Adrenal gland (tissue), 12 donors: ENCODE results near the gene PLEKHA6. TPM values are rescaled to one million over a fixed set of nuclear protein-coding genes. Genes with fewer than 3 reads are reported as not detected.
A peak's percentile ranks its signal among the peaks of the same experiment; 100 is the strongest.

Experiments used
- DNase-seq, 7 donors: peaks; one replicate each; pipeline ENCODE4 v3.0.0-alpha.2; 2019 to 2020
- H3K27ac ChIP-seq, 5 donors: fragments of 200-600 bp; sonication (generic) in 4 of 5; 1 replicate in 3 of 5; 2 replicates in 2 of 5; pipeline versions ENCODE4 v1.5.1 to v1.8.0; 2016 to 2020; ENCODE audit warnings: mild to moderate bottlenecking in 1 of 5
- H3K27me3 ChIP-seq: fragments of 200-600 bp; 2 replicates; pipeline ENCODE4 v1.8.0; 2021
- H3K36me3 ChIP-seq, 2 donors: fragments of 200-600 bp; replicated peaks in 1 of 2; 1 replicate in 1 of 2; 2 replicates in 1 of 2; pipeline versions ENCODE4 v1.5.1 to v1.8.0; 2018 to 2022
- H3K4me1 ChIP-seq, 2 donors: fragments of 200-600 bp; replicated peaks in 1 of 2; 1 replicate in 1 of 2; 2 replicates in 1 of 2; pipeline versions ENCODE4 v1.5.1 to v1.8.0; 2018 to 2021
- H3K4me3 ChIP-seq, 4 donors: fragments of 200-600 bp; sonication (generic) in 3 of 4; one replicate each; pipeline ENCODE4 v1.5.1; 2016 to 2018
- H3K9me3 ChIP-seq, 3 donors: fragments of 200-600 bp; sonication (generic) in 1 of 3; replicated peaks in 1 of 3; 1 replicate in 2 of 3; 2 replicates in 1 of 3; pipeline versions ENCODE4 v1.5.1 to v1.8.0; 2016 to 2021
- CTCF ChIP-seq, 6 experiments: fragments of 450-650 bp in 4 of 6; fragments of 200-600 bp in 2 of 6; sonication (generic) in 1 of 6; IDR thresholded peaks; 1 replicate in 5 of 6; 2 replicates in 1 of 6; pipeline versions ENCODE4 v1.5.1 to v1.8.0; 2016 to 2021; ENCODE audit warnings: antibody characterized with exemption in 6 of 6, mild to moderate bottlenecking in 2 of 6, moderate library complexity in 1 of 6
- POLR2A ChIP-seq, 2 donors: fragments of 450-650 bp; IDR thresholded peaks; one replicate each; pipeline ENCODE4 v1.6.1; 2017; ENCODE audit warnings: antibody characterized with exemption in 2 of 2, mild to moderate bottlenecking in 2 of 2, moderate library complexity in 1 of 2
- WGBS, 4 donors: extraction: QIAGEN DNeasy Blood & Tissue Kit in 2 of 4; methylation state at CpG; one replicate each; pipeline versions ENCODE4 v1.1.5 to v1.1.7; 2013 to 2017; 5-methylcytosine and 5-hydroxymethylcytosine counted together
- intact Hi-C, 2 donors: fragments of 100-400 bp; cut with DNase I; formaldehyde crosslinking; loops; one replicate each; pipeline versions ENCODE4 v1.14.1 to v1.15.0; 2022 to 2023
- polyA plus RNA-seq, 3 donors: library from polyadenylated mRNA; stranded (reverse); fragments of 200-250 nt in 2 of 3; fragments of 350-450 nt in 1 of 3; fragmentation: Illumina TruSeq in 1 of 3; extraction: RNeasy Lipid Tissue Mini Kit (QIAGEN cat#74804) in 1 of 3; gene quantifications; one replicate each; pipeline ENCODE4 v1.2.3, GENCODE V29; 2013 to 2014
- small RNA-seq, 2 donors: library from RNA; depleted of rRNA; stranded (forward); fragments of <200 nt; gene quantifications; one replicate each; pipeline ENCODE3, GENCODE V24; 2016
- total RNA-seq, 9 donors: library from RNA; depleted of rRNA in 4 of 9; stranded (reverse); fragments of >200 nt in 4 of 9; fragments of 120-200 nt in 1 of 9; fragmentation: NEBNext Ultra II Directional in 1 of 9; extraction: Animal tissue kit (Norgen Biotek cat#: 25700) in 1 of 9; gene quantifications; one replicate each; pipeline versions ENCODE4 v1.1.0 to v1.2.4, GENCODE V29; 2013 to 2023
- donor health status: healthy with polysubstance abuse.
- donor health status: Bipolar disorder and iron deficiency.
- donor health status: DM: yes; HTN: yes; CAD: no.
- donor health status: DM: no; HTN: no; CAD: no.
- donor health status: DM: no; HTN: no; CAD: no.
- donor health status: DM: yes; HTN: yes; CAD: no.

The PLEKHA6 gene
- total and polyA plus RNA-seq, 12 donors = 2.2 to 13.8 (median 5.1) TPM

- DNase-seq = peak in 2 of 7 donors; percentile 10 to 31
- Histone ChIP-seq H3K27ac (no peak overlapping the region), H3K9me3 (peaks cover 0 to 4% (median 0%) of the 10 kb centered on the region in 3 donors), H3K36me3 (no peaks in the 10 kb centered on the region), H3K4me3 (no peak overlapping the region), H3K27me3 (no peaks in the 10 kb centered on the region), H3K4me1 (no peaks in the 10 kb centered on the region)
- 47 to 51% (median 49%) methylated on average over 3 of the region's 3 CpGs for WGBS, 4 donors
- no peak for TF ChIP-seq POLR2A (IDR thresholded peaks at IDR 0.05)
- no peak for TF ChIP-seq CTCF (IDR thresholded peaks at IDR 0.05)
- intact Hi-C loops = no loop called here
Measured at GRCh38 chr1:204170494-204171155, 189.1 kb downstream of the PLEKHA6 start.

- no peak overlapping the region for H3K4me3 ChIP-seq
- no peak overlapping the region for H3K27ac ChIP-seq
- H3K36me3 ChIP-seq = no peaks in the 10 kb centered on the region
- no peaks in the 10 kb centered on the region for H3K4me1 ChIP-seq
- no peaks in the 10 kb centered on the region for H3K27me3 ChIP-seq
- H3K9me3 ChIP-seq = peaks cover 0 to 4% (median 0%) of the 10 kb centered on the region in 3 donors
- intact Hi-C loops = no loop called here
- no peak for DNase-seq
- TF ChIP-seq POLR2A (IDR thresholded peaks at IDR 0.05) (no peak), CTCF (IDR thresholded peaks at IDR 0.05) (no peak)
- WGBS, 4 donors = 82 to 95% (median 87%) methylated on average over 4 of the region's 4 CpGs
Measured at GRCh38 chr1:204169858-204170257, 189.9 kb downstream of the PLEKHA6 start.

Small RNA genes lying within 50 kb of the gene (small RNA-seq; reads per million reads assigned to genes)
- 0 reads per million in 2 donors for gene AL606489.2

Other genes starting within 250 kb of the PLEKHA6 start
- 10 to 100 TPM in 6 of 9 donors, 1 to 10 TPM in 3; 3.8 to 78.6 (median 11.5) TPM for gene ETNK2, start 207.9 kb downstream of the PLEKHA6 start, total RNA-seq
- 1 to 10 TPM; 3.1 to 7.7 (median 4.1) TPM for gene ETNK2, start 207.9 kb downstream of the PLEKHA6 start, polyA plus RNA-seq
- gene REN, start 193.6 kb downstream of the PLEKHA6 start, total RNA-seq = 1 to 10 TPM in 2 of 9 donors, under 1 TPM in 4, not detected in 3; 0.33 to 3.4 (median 0.95) TPM
- gene REN, start 193.6 kb downstream of the PLEKHA6 start, polyA plus RNA-seq = 1 to 10 TPM in 1 of 3 donors, under 1 TPM in 2; 0.24 to 3.6 (median 0.80) TPM
- gene KISS1, start 163.4 kb downstream of the PLEKHA6 start, total RNA-seq = under 1 TPM in 1 of 9 donors, not detected in 8; 0.50 TPM
- gene KISS1, start 163.4 kb downstream of the PLEKHA6 start, polyA plus RNA-seq = under 1 TPM in 1 of 3 donors, not detected in 2; 0.34 TPM
- under 1 TPM in 1 of 9 donors, not detected in 8; 0.32 TPM for gene GOLT1A, start 145.9 kb downstream of the PLEKHA6 start, total RNA-seq
- gene GOLT1A, start 145.9 kb downstream of the PLEKHA6 start, polyA plus RNA-seq = under 1 TPM in 2 of 3 donors, not detected in 1; 0.17 to 0.31 TPM
- 10 to 100 TPM; 31.8 to 58.9 (median 44.1) TPM for gene PPP1R15B, start 51.9 kb upstream of the PLEKHA6 start, total RNA-seq
- 10 to 100 TPM in 1 of 3 donors, 1 to 10 TPM in 2; 6.8 to 29.9 (median 8.6) TPM for gene PPP1R15B, start 51.9 kb upstream of the PLEKHA6 start, polyA plus RNA-seq
- 10 to 100 TPM in 7 of 9 donors, 1 to 10 TPM in 2; 3.5 to 22.9 (median 16.0) TPM for gene PIK3C2B, start 134.9 kb upstream of the PLEKHA6 start, total RNA-seq
- 10 to 100 TPM in 1 of 3 donors, 1 to 10 TPM in 2; 2.3 to 16.5 (median 2.8) TPM for gene PIK3C2B, start 134.9 kb upstream of the PLEKHA6 start, polyA plus RNA-seq
- gene MDM4, start 156.5 kb upstream of the PLEKHA6 start, total RNA-seq = 10 to 100 TPM; 11.3 to 77.4 (median 47.1) TPM
- gene MDM4, start 156.5 kb upstream of the PLEKHA6 start, polyA plus RNA-seq = 10 to 100 TPM; 13.0 to 24.3 (median 15.9) TPM